Activated CD4-positive, alpha-beta T cell treated with anti-CD3 and anti-CD28 coated beads, Interleukin-10, Interleukin-2, amounts not matched to agents 100 ng/mL and 50 ng/mL, durations not matched to agents 16 hours and 8 hours (primary cell): ENCODE measurements around the gene KXD1.

Experiments
- DNase-seq: peaks from one replicate; pipeline ENCODE4 v3.0.0-alpha.2; 2020

The KXD1 gene

GRCh38 chr19:18618236-18618635 is 60.6 kb downstream of the KXD1 start:
- no peak for DNase-seq
